Gastroesophageal sphincter (tissue), 4 donors: ENCODE results near the gene ZMPSTE24. TPM values are rescaled to one million over a fixed set of nuclear protein-coding genes. Genes with fewer than 3 reads are reported as not detected.

Experiments
- ATAC-seq: fragments of 150-250 bp; one replicate; pipeline ENCODE4 v1.9.1; 2016; ENCODE audit warnings: mild to moderate bottlenecking, moderate library complexity
- H3K27ac ChIP-seq, 4 donors: fragments of 200-600 bp; sonication (generic) in 3 of 4; 1 replicate in 3 of 4; 2 replicates in 1 of 4; pipeline ENCODE4 v1.5.1; 2016 to 2019
- H3K27me3 ChIP-seq: fragments of 200-600 bp; sonication (generic); one replicate; pipeline ENCODE4 v1.5.1; 2019
- H3K36me3 ChIP-seq, 2 donors: fragments of 200-600 bp; sonication (generic); one replicate each; pipeline ENCODE4 v1.5.1; 2019; ENCODE audit warnings: control low read depth in 1 of 2
- H3K4me1 ChIP-seq, 3 donors: fragments of 200-600 bp; sonication (generic); 1 replicate in 2 of 3; 2 replicates in 1 of 3; pipeline ENCODE4 v1.5.1; 2016 to 2019; ENCODE audit warnings: control low read depth in 2 of 3
- H3K4me3 ChIP-seq, 2 donors: fragments of 200-600 bp; sonication (generic); one replicate each; pipeline ENCODE4 v1.5.1; 2019; ENCODE audit warnings: mild to moderate bottlenecking in 1 of 2, moderate library complexity in 1 of 2
- H3K9me3 ChIP-seq, 3 donors: fragments of 200-600 bp; sonication (generic); one replicate each; pipeline ENCODE4 v1.5.1; 2017 to 2019; ENCODE audit warnings: control low read depth in 2 of 3
- EP300 ChIP-seq: sonication (generic); formaldehyde crosslinking; IDR thresholded peaks from one replicate; pipeline ENCODE4 v1.6.1; 2017; ENCODE audit warnings: antibody characterized with exemption, mild to moderate bottlenecking
- POLR2A ChIP-seq, 2 donors: fragments of 450-650 bp; IDR thresholded peaks; one replicate each; pipeline ENCODE4 v1.6.1; 2017; ENCODE audit warnings: antibody characterized with exemption in 2 of 2, mild to moderate bottlenecking in 2 of 2, moderate library complexity in 1 of 2
- POLR2AphosphoS5 ChIP-seq: sonication (generic); formaldehyde crosslinking; IDR thresholded peaks from one replicate; pipeline ENCODE4 v1.6.1; 2017; ENCODE audit warnings: antibody characterized with exemption
- WGBS, 2 donors: methylation state at CpG; one replicate each; pipeline ENCODE4 v1.1.5; 2018; ENCODE audit warnings: low coverage in 1 of 2; 5-methylcytosine and 5-hydroxymethylcytosine counted together
- total RNA-seq, 4 donors: library from RNA; depleted of rRNA; stranded (reverse); fragments of >200 nt; gene quantifications; one replicate each; pipeline ENCODE4 v1.1.0, GENCODE V29; 2016
- TF ChIP-seq, protein P1 (sequence below), 4 experiments: fragments of 200-600 bp in 2 of 4; fragments of 450-650 bp in 2 of 4; sonication (generic) in 1 of 4; IDR thresholded peaks; one replicate each; pipeline ENCODE4 v1.5.1; 2017 to 2019; ENCODE audit warnings: antibody characterized with exemption in 4 of 4, mild to moderate bottlenecking in 2 of 4, moderate library complexity in 2 of 4

Gene ZMPSTE24
- total RNA-seq, 4 donors from 2014 or later = 49.0 to 76.1 (median 58.3) TPM

DNA sequence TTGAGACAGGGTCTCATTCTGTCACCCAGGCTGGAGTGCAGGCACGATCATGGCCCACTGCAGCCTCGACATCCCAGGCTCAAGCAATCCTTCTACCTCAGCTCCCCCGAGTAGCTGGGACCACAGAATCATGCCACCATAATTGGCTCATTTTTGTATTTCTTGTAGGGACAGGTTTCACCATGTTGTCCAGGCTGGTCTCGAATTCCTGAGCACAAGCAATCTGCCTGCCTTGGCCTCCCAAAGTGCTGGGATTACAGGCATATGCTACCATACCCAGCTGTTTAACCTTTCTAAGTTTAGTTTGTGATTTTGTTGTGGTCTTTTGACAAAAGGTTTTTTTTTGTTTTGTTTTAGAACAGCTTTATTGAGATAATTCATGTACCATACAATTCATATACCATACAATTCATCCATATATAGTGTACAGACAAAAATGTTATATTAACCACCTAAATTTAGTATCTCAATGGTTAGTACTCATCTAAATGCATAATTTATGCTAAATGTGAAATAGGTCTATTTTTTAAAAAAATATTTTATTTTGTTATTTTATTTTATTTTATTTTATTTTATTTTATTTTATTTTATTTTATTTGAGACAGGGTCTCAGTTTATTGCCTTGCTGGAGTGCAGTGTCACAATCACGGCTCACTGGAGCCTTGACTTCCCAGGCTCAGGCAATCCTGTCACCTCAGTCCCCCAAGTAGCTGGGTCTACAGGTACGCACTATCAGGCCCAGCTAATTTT is 8.9 kb downstream of the ZMPSTE24 start:
- 78 to 90% methylated on average over 2 to 4 of the region's 6 CpGs for WGBS, 2 donors
- Histone ChIP-seq H3K4me3 (no peak overlapping the region), H3K4me1 (peaks cover 0 to 83% (median 10%) of the 10 kb centered on the region in 3 donors), H3K27me3 (no peaks in the 10 kb centered on the region), H3K36me3 (peaks cover 3 to 66% of the 10 kb centered on the region in 2 donors), H3K27ac (peak overlapping the region; percentile 74 to 92 (median 78)), H3K9me3 (no peaks in the 10 kb centered on the region)
- no peak for ATAC-seq
- TF ChIP-seq POLR2AphosphoS5 = no peak
- no peak for TF ChIP-seq POLR2A (IDR thresholded peaks at IDR 0.05)
- TF ChIP-seq EP300 = no peak
- TF ChIP-seq, protein P1, sequence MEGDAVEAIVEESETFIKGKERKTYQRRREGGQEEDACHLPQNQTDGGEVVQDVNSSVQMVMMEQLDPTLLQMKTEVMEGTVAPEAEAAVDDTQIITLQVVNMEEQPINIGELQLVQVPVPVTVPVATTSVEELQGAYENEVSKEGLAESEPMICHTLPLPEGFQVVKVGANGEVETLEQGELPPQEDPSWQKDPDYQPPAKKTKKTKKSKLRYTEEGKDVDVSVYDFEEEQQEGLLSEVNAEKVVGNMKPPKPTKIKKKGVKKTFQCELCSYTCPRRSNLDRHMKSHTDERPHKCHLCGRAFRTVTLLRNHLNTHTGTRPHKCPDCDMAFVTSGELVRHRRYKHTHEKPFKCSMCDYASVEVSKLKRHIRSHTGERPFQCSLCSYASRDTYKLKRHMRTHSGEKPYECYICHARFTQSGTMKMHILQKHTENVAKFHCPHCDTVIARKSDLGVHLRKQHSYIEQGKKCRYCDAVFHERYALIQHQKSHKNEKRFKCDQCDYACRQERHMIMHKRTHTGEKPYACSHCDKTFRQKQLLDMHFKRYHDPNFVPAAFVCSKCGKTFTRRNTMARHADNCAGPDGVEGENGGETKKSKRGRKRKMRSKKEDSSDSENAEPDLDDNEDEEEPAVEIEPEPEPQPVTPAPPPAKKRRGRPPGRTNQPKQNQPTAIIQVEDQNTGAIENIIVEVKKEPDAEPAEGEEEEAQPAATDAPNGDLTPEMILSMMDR (IDR thresholded peaks at IDR 0.05) = no peak

DNA sequence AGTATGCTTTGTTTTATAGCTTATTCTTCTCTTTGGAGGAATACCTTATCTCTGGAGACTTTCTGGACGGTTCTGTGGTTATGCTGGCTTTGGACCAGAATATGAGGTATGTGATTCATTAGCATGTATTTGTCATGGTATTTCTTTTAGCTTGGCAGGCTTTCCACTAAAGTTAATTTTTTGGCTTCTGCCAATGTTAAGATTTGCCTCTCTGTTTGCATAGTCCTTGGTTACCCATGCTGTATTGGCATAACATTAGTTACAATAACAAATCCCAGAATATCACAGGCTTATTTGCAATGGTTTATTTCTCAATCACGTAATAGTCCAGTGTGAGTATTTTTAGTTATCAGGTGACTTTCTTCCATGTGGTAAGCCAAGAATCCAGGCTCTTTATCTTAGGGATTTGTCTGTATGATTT is 9.7 kb downstream of the ZMPSTE24 start:
- TF ChIP-seq, protein P1 (IDR thresholded peaks at IDR 0.05) = no peak
- TF ChIP-seq POLR2AphosphoS5 = peak; percentile 78
- Histone ChIP-seq H3K4me1 (peaks cover 0 to 75% (median 10%) of the 10 kb centered on the region in 3 donors), H3K36me3 (peaks cover 6 to 66% of the 10 kb centered on the region in 2 donors), H3K4me3 (no peak overlapping the region), H3K27ac (peak overlapping the region; percentile 74 to 92 (median 78)), H3K27me3 (no peaks in the 10 kb centered on the region), H3K9me3 (no peaks in the 10 kb centered on the region)
- peak; percentile 83 for ATAC-seq
- 14 to 24% methylated on average over 2 of the region's 2 CpGs for WGBS, 2 donors

DNA sequence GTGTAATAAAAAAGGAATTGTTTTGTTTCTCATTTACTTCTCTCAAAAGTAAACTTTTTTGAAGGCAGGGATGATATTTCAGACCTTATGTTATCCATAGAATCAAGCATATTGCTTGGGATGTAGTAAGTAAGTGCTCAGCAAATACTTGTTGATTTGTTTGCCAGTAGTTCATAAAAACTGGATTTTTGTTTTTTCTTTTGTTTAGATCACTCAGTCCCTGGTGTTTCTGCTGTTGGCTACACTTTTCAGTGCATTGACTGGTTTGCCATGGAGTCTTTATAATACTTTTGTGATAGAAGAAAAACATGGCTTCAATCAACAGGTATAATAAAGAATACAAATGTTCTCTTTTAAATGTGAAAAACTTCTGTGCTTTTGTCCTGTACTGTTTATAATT is 10.2 kb downstream of the ZMPSTE24 start:
- ATAC-seq = no peak
- Histone ChIP-seq H3K27me3 (no peaks in the 10 kb centered on the region), H3K36me3 (peaks cover 6 to 67% of the 10 kb centered on the region in 2 donors)

DNA sequence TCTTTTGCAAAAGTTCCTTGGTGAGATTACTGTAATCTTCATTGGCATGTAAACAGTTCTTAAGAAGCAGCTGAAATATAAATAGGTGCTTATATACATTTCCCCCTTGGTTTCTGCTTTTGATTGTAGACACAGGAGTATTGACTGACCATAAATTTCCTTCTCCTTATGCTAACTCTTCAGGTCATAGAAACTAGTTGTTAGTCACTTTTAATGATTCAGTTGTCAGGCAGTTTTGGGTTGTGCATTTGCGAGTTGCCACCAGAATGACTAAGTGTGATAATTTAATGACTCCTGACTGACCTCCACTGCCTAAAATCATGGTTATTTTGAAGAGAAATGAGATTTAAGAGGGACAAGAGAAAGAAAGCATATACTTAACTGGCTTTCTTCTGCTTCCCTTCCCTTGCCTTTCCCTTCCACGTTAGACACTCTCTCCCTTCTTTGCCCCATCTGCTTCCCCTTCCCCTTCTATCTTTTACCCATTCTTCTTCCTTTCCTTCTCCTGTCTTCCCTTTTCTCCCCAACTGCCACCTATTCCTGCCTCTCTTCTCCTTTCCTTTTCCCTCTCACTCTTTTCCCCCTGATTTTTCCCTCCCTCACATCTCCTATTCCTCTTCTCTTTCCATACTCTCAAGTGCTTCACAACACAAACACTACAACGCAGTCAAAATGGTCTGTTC is 12.3 kb downstream of the ZMPSTE24 start:
- Histone ChIP-seq H3K9me3 (no peaks in the 10 kb centered on the region), H3K4me3 (no peak overlapping the region), H3K27ac (peak overlapping the region in 1 of 4 donors; percentile 4), H3K4me1 (peaks cover 0 to 51% (median 10%) of the 10 kb centered on the region in 3 donors), H3K36me3 (peaks cover 9 to 79% of the 10 kb centered on the region in 2 donors), H3K27me3 (no peaks in the 10 kb centered on the region)
- WGBS, 2 donors = 52 to 74% methylated on average over 2 to 3 of the region's 3 CpGs
- TF ChIP-seq POLR2AphosphoS5 = no peak
- TF ChIP-seq EP300 = no peak
- TF ChIP-seq POLR2A (IDR thresholded peaks at IDR 0.05) = no peak
- TF ChIP-seq, protein P1 (IDR thresholded peaks at IDR 0.05) = no peak
- ATAC-seq = no peak

More for the DNA sequence above, 10.2 kb downstream of the ZMPSTE24 start:
- Histone ChIP-seq H3K4me1 (peaks cover 0 to 71% (median 10%) of the 10 kb centered on the region in 3 donors), H3K27ac (peak overlapping the region; percentile 74 to 92 (median 78)), H3K9me3 (no peaks in the 10 kb centered on the region), H3K4me3 (no peak overlapping the region)
- TF ChIP-seq, protein P1 (IDR thresholded peaks at IDR 0.05) = no peak
- no peak for TF ChIP-seq POLR2AphosphoS5
- TF ChIP-seq EP300 = no peak
- TF ChIP-seq POLR2A (IDR thresholded peaks at IDR 0.05) = no peak
